ENCODE results near the gene ABHD16A. TPM values are rescaled to one million over a fixed set of nuclear protein-coding genes. Genes with fewer than 3 reads are reported as not detected.

ABHD16A gene
- total and polyA plus RNA-seq, 2 of the 13 experiments (the other 11 are each of a cell fraction or from before 2014, with no cell fraction given): 43.5 to 45.4 TPM

- ATAC-seq (no peak; the same call in 2 of the 3 replicates), FAIRE-seq (no peak), DNase-seq (ENCODE audit: low spot score) (no peak)
- peaks cover 12% of the 10 kb centered on the region; the same call in 1 of the 2 replicates for H3K4me1 ChIP-seq (ENCODE audit: insufficient read depth, low read length)
- H3K4me3 ChIP-seq (replicated peaks in 1 of 3; ENCODE audit: insufficient read depth in 1 of 3, low read depth in 2 of 3, low read length in 3 of 3): no peak overlapping the region
- H3K79me2 ChIP-seq (ENCODE audit: insufficient read depth, low read length): no peaks in the 10 kb centered on the region
- ChIA-PET POLR2A (interaction anchor here (0.5 to 4.9 kb wide), 4 partner anchors 12 to 77 kb away, joined by 3 to 22 read pairs (median 4); partner anchors contain the start of gene ABHD16A), CTCF (ENCODE audit: low intra/inter-chr PET ratio, low total read pairs) (interaction anchor here (0.5 to 1.2 kb wide), 2 partner anchors 10 kb away, joined by 3 to 5 read pairs; partner anchors contain the start of gene LY6G5C)
- no peak overlapping the region for H3K9ac ChIP-seq (ENCODE audit: insufficient read depth, low read depth, low read length)
- no peaks in the 10 kb centered on the region for H3K9me3 ChIP-seq (ENCODE audit: low read length)
- H3K27ac ChIP-seq (ENCODE audit: extremely low read length, insufficient read depth, low read length): no peak overlapping the region
- no peak overlapping the region for H3K4me2 ChIP-seq (ENCODE audit: low read depth, low read length)
- 86% methylated on average over 10 of the region's 10 CpGs for WGBS (ENCODE audit: low lambda C conversion rate)
- H4K20me1 ChIP-seq (ENCODE audit: insufficient read depth, low read length): no peaks in the 10 kb centered on the region
- in situ Hi-C loops (cut with HindIII; ENCODE audit: extremely low pct_ligation_motif_present, low pct_unique_long_range_greater_than_20kb): no loop called here
- H3K36me3 ChIP-seq (replicated peaks in 1 of 2; ENCODE audit: control insufficient read depth in 1 of 2, insufficient read depth in 2 of 2, low read length in 2 of 2): peaks cover 60 to 73% of the 10 kb centered on the region in 2 experiments
- no peak overlapping the region for H2AFZ ChIP-seq (ENCODE audit: low read length)
- BruUV-seq (replicated peaks): no TSS peak
- no peaks in the 10 kb centered on the region for H3K27me3 ChIP-seq (ENCODE audit: control insufficient read depth in 1 of 2, insufficient read depth in 2 of 2, low read length in 2 of 2)
- intact Hi-C loops (cut with micrococcal nuclease; ENCODE audit: unreplicated experiment): no loop called here
- 0 out of 2 replicates have a peak, but pooled peaks have one; percentile 20 for TF ChIP-seq ZNF770 (CRISPR knock-in tag; IDR thresholded peaks at IDR 0.05)
- no peak for TF ChIP-seq DMTF1 (CRISPR knock-in tag; IDR thresholded peaks at IDR 0.05)
- TF ChIP-seq GFI1 (CRISPR knock-in tag; IDR thresholded peaks at IDR 0.05; ENCODE audit: borderline replicate concordance): no peak
- no peak for TF ChIP-seq ZNF652 (CRISPR knock-in tag; IDR thresholded peaks at IDR 0.05; ENCODE audit: borderline replicate concordance, low read depth)
- no peak for TF ChIP-seq ZNF766 (CRISPR knock-in tag; IDR thresholded peaks at IDR 0.05; ENCODE audit: borderline replicate concordance)
- TF ChIP-seq XRCC5 (optimal IDR thresholded peaks at IDR 0.05; ENCODE audit: low read length): peak; percentile 37
- TF ChIP-seq MAFK (conservative IDR thresholded peaks at IDR 0.05 in 1 of 2, IDR thresholded peaks at IDR 0.05 in 1 of 2; ENCODE audit: low read length in 2 of 2): no peak
- no peak for TF ChIP-seq FIP1L1 (IDR thresholded peaks at IDR 0.05; ENCODE audit: borderline replicate concordance, insufficient read depth, low read depth, low read length)
- TF ChIP-seq IRF1 (CRISPR knock-in tag; IDR thresholded peaks at IDR 0.05; ENCODE audit: low read depth): no peak
- TF ChIP-seq THAP9 (CRISPR knock-in tag; IDR thresholded peaks at IDR 0.05; ENCODE audit: borderline replicate concordance): no peak
- no peak for TF ChIP-seq HHEX (CRISPR knock-in tag; IDR thresholded peaks at IDR 0.05)
- no peak for TF ChIP-seq MED8 (CRISPR knock-in tag; IDR thresholded peaks at IDR 0.05; ENCODE audit: insufficient replicate concordance)
Observed at GRCh38 chr6:31690231-31691077, 12.7 kb downstream of the ABHD16A start.
